Measurements from ENCODE around the gene MSANTD3. TPM values are rescaled to one million over a fixed set of nuclear protein-coding genes. Genes with fewer than 3 reads are reported as not detected.
A peak's percentile ranks its signal among the peaks of the same experiment; 100 is the strongest.

The MSANTD3 gene
- total RNA-seq, 1 experiment from 2014 or later, result 86.9 TPM

GRCh38 chr9:100425758-100426157 is 1.2 kb upstream of the MSANTD3 start:
- Histone ChIP-seq H4K20me1 (ENCODE audit: low read length) (no peaks in the 10 kb centered on the region), H3K9ac (ENCODE audit: low read length) (peak overlapping the region; percentile 87; the same call in 1 of the 2 replicates), H3K79me2 (ENCODE audit: low read length) (peaks cover 29% of the 10 kb centered on the region), H2AFZ (ENCODE audit: low read length) (peak overlapping the region; percentile 78; the same call in 1 of the 2 replicates), H3K27ac (ENCODE audit: low read length) (peak overlapping the region; percentile 92), H3K4me2 (ENCODE audit: low read length) (peak overlapping the region; percentile 91), H3K36me3 (ENCODE audit: low read depth, low read length) (no peaks in the 10 kb centered on the region), H3F3A (ENCODE audit: low read length, unreplicated experiment) (peaks cover 5% of the 10 kb centered on the region), H3K9me2 (replicated peaks; ENCODE audit: low read length) (no peaks in the 10 kb centered on the region), H3K4me3 (ENCODE audit: low read length) (peak overlapping the region; percentile 81), H3K9me3 (ENCODE audit: low read length) (no peaks in the 10 kb centered on the region), H3K4me1 (ENCODE audit: insufficient read depth, low read length) (peaks cover 35% of the 10 kb centered on the region), H3K27me3 (ENCODE audit: low read length) (no peaks in the 10 kb centered on the region)
- BruUV-seq (replicated peaks), result no TSS peak
- DNase-seq, result peak; percentile 37
- ATAC-seq, result no peak
- intact Hi-C loops (cut with micrococcal nuclease), result loop anchor here (5.0 kb wide), 2 partner anchors 172 to 603 kb away; partner anchors contain the start of gene NR4A3
- CTCF ChIA-PET, result no interaction called here
- POLR2A ChIA-PET (ENCODE audit: unreplicated experiment), result no interaction called here
- TF ChIP-seq EZH2phosphoT487 (IDR thresholded peaks at IDR 0.05; ENCODE audit: borderline replicate concordance, low read length) (no peak), EZH2 (IDR thresholded peaks at IDR 0.05; ENCODE audit: low read length, unreplicated experiment) (no peak), CTCF (conservative IDR thresholded peaks at IDR 0.05; ENCODE audit: low read depth, low read length) (no peak)

GRCh38 chr9:100426189-100426529 is 784 bp upstream of the MSANTD3 start:
- no peaks in the 10 kb centered on the region for H3K9me2 ChIP-seq (replicated peaks; ENCODE audit: low read length)
- POLR2A ChIA-PET (ENCODE audit: unreplicated experiment), result interaction anchor here (0.6 to 0.8 kb wide), 3 partner anchors 45 to 328 kb away, joined by 6 to 16 read pairs (median 11); no protein-coding TSS in a partner anchor
- H4K20me1 ChIP-seq (ENCODE audit: low read length), result no peaks in the 10 kb centered on the region
- peak overlapping the region; percentile 91 for H3K4me2 ChIP-seq (ENCODE audit: low read length)
- H3K27ac ChIP-seq (ENCODE audit: low read length), result peak overlapping the region; percentile 92
- peaks cover 5% of the 10 kb centered on the region for H3F3A ChIP-seq (ENCODE audit: low read length, unreplicated experiment)
- no TSS peak for BruUV-seq (replicated peaks)
- DNase-seq (no peak), ATAC-seq (no peak)
- peaks cover 36% of the 10 kb centered on the region for H3K4me1 ChIP-seq (ENCODE audit: insufficient read depth, low read length)
- intact Hi-C loops (cut with micrococcal nuclease), result loop anchor here (5.0 kb wide), 2 partner anchors 171 to 604 kb away; partner anchors contain the start of gene NR4A3
- no peak for TF ChIP-seq EZH2phosphoT487 (IDR thresholded peaks at IDR 0.05; ENCODE audit: borderline replicate concordance, low read length)
- no peak for TF ChIP-seq CTCF (conservative IDR thresholded peaks at IDR 0.05; ENCODE audit: low read depth, low read length)
- TF ChIP-seq EZH2 (IDR thresholded peaks at IDR 0.05; ENCODE audit: low read length, unreplicated experiment), result no peak
- peak overlapping the region; percentile 78 for H2AFZ ChIP-seq (ENCODE audit: low read length)
- H3K9me3 ChIP-seq (ENCODE audit: low read length), result no peaks in the 10 kb centered on the region
- H3K4me3 ChIP-seq (ENCODE audit: low read length), result peak overlapping the region; percentile 81
- CTCF ChIA-PET, result interaction anchor here (0.7 kb wide), 1 partner anchor 47 kb away, joined by 3 read pairs; the partner anchor contains the start of gene TMEFF1
- peaks cover 33% of the 10 kb centered on the region for H3K79me2 ChIP-seq (ENCODE audit: low read length)
- H3K27me3 ChIP-seq (ENCODE audit: low read length), result no peaks in the 10 kb centered on the region
- H3K9ac ChIP-seq (ENCODE audit: low read length), result peak overlapping the region; percentile 87
- no peaks in the 10 kb centered on the region for H3K36me3 ChIP-seq (ENCODE audit: low read depth, low read length)
